Choroid plexus epithelial cell (primary cell): ENCODE data around the gene GLRX.
"Not testable (repeated sequence)": the region's sequence is repeated elsewhere in the genome, so short reads cannot be mapped to it uniquely, and the experiment has no call there.

Experiments used
- DNase-seq: peaks from one replicate; pipeline ENCODE4 v3.0.0-alpha.2; 2010; ENCODE audit warnings: low read depth
- H3K4me3 ChIP-seq: 2 replicates; pipeline ENCODE4 v1.5.1; 2011; ENCODE audit warnings: low read depth, mild to moderate bottlenecking, control low read depth, low read length, moderate library complexity
- CTCF ChIP-seq: conservative IDR thresholded peaks from 2 replicates; pipeline ENCODE4 v1.5.1; 2011; ENCODE audit warnings: low read depth, mild to moderate bottlenecking, control low read depth, inconsistent platforms, low read length, moderate library complexity

The GLRX gene

GRCh38 chr5:95852567-95852966 lies 30.0 kb upstream of the GLRX start:
- H3K4me3 ChIP-seq: no peak overlapping the region
- no peak for TF ChIP-seq CTCF
- DNase-seq: no peak

GRCh38 chr5:95851141-95851540 lies 28.6 kb upstream of the GLRX start:
- DNase-seq, H3K4me3 ChIP-seq: not testable (repeated sequence)

GRCh38 chr5:95850391-95850894 lies 27.9 kb upstream of the GLRX start:
- DNase-seq: peak; percentile 69

GRCh38 chr5:95848701-95849100 lies 26.2 kb upstream of the GLRX start:
- peak; percentile 73 for DNase-seq
- no peak for TF ChIP-seq CTCF
- no peak overlapping the region for H3K4me3 ChIP-seq

More at GRCh38 chr5:95850391-95850894, 27.9 kb upstream of the GLRX start:
- H3K4me3 ChIP-seq: no peak overlapping the region
- TF ChIP-seq CTCF: no peak

- DNase-seq: no peak
- H3K4me3 ChIP-seq: no peak overlapping the region
- no peak for TF ChIP-seq CTCF
Observed at GRCh38 chr5:95847261-95847592, 24.7 kb upstream of the GLRX start.

GRCh38 chr5:95846554-95847260 lies 24.2 kb upstream of the GLRX start:
- peak; percentile 89 for DNase-seq
- H3K4me3 ChIP-seq: no peak overlapping the region
- peak; percentile 93 for TF ChIP-seq CTCF

GRCh38 chr5:95845391-95845790 lies 22.9 kb upstream of the GLRX start:
- no peak for DNase-seq
- no peak for TF ChIP-seq CTCF
- no peak overlapping the region for H3K4me3 ChIP-seq
